ENCODE measurements around the gene SNAPIN. TPM values are rescaled to one million over a fixed set of nuclear protein-coding genes. Genes with fewer than 3 reads are reported as not detected.

SNAPIN gene
- total RNA-seq, 1 experiment from 2014 or later = 23.4 TPM

GRCh38 chr1:153687346-153688125 is 29.0 kb downstream of the SNAPIN start:
- ATAC-seq = no peak
- peaks cover 10% of the 10 kb centered on the region for H3K36me3 Mint-ChIP-seq
- H3K9me3 Mint-ChIP-seq = no peaks in the 10 kb centered on the region
- H3K27me3 Mint-ChIP-seq (ENCODE audit: low read depth) = no peaks in the 10 kb centered on the region
- ChIA-PET POLR2A (no interaction called here), CTCF (interaction anchor here (2.5 kb wide), 1 partner anchor 10 kb away, joined by 5 read pairs; no protein-coding TSS in a partner anchor)
- H3K4me3 Mint-ChIP-seq = no peak overlapping the region
- H3K27ac Mint-ChIP-seq = no peak overlapping the region
- peaks cover 3% of the 10 kb centered on the region for H3K4me1 Mint-ChIP-seq
- TF ChIP-seq PRDM15 (CRISPR knock-in tag; IDR thresholded peaks at IDR 0.05) (no peak), TEAD4 (CRISPR knock-in tag; IDR thresholded peaks at IDR 0.05) (no peak), RORB (CRISPR knock-in tag; IDR thresholded peaks at IDR 0.05) (no peak), ZBTB21 (CRISPR knock-in tag; IDR thresholded peaks at IDR 0.05; ENCODE audit: borderline replicate concordance) (no peak), USF2 (CRISPR knock-in tag; IDR thresholded peaks at IDR 0.05) (no peak), NFATC4 (CRISPR knock-in tag; IDR thresholded peaks at IDR 0.05) (no peak), MYBL2 (CRISPR knock-in tag; IDR thresholded peaks at IDR 0.05) (no peak), ESRRA (CRISPR knock-in tag; IDR thresholded peaks at IDR 0.05; ENCODE audit: borderline replicate concordance) (no peak), ZNF232 (CRISPR knock-in tag; IDR thresholded peaks at IDR 0.05) (no peak), IRF1 (CRISPR knock-in tag; IDR thresholded peaks at IDR 0.05) (no peak), ZNF263 (CRISPR knock-in tag; IDR thresholded peaks at IDR 0.05; ENCODE audit: low read depth) (no peak), JAZF1 (CRISPR knock-in tag; IDR thresholded peaks at IDR 0.05) (no peak), NFYB (CRISPR knock-in tag; conservative IDR thresholded peaks at IDR 0.05; ENCODE audit: low read depth) (no peak), MXD4 (CRISPR knock-in tag; IDR thresholded peaks at IDR 0.05; ENCODE audit: borderline replicate concordance) (no peak)
- TF ChIP-seq, protein P1, sequence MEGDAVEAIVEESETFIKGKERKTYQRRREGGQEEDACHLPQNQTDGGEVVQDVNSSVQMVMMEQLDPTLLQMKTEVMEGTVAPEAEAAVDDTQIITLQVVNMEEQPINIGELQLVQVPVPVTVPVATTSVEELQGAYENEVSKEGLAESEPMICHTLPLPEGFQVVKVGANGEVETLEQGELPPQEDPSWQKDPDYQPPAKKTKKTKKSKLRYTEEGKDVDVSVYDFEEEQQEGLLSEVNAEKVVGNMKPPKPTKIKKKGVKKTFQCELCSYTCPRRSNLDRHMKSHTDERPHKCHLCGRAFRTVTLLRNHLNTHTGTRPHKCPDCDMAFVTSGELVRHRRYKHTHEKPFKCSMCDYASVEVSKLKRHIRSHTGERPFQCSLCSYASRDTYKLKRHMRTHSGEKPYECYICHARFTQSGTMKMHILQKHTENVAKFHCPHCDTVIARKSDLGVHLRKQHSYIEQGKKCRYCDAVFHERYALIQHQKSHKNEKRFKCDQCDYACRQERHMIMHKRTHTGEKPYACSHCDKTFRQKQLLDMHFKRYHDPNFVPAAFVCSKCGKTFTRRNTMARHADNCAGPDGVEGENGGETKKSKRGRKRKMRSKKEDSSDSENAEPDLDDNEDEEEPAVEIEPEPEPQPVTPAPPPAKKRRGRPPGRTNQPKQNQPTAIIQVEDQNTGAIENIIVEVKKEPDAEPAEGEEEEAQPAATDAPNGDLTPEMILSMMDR (IDR thresholded peaks at IDR 0.05) = no peak
- TF ChIP-seq, protein P2, sequence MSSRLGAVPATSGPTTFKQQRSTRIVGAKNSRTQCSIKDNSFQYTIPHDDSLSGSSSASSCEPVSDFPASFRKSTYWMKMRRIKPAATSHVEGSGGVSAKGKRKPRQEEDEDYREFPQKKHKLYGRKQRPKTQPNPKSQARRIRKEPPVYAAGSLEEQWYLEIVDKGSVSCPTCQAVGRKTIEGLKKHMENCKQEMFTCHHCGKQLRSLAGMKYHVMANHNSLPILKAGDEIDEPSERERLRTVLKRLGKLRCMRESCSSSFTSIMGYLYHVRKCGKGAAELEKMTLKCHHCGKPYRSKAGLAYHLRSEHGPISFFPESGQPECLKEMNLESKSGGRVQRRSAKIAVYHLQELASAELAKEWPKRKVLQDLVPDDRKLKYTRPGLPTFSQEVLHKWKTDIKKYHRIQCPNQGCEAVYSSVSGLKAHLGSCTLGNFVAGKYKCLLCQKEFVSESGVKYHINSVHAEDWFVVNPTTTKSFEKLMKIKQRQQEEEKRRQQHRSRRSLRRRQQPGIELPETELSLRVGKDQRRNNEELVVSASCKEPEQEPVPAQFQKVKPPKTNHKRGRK (CRISPR knock-in tag; IDR thresholded peaks at IDR 0.05; ENCODE audit: borderline replicate concordance) = no peak
- TF ChIP-seq, protein P3, sequence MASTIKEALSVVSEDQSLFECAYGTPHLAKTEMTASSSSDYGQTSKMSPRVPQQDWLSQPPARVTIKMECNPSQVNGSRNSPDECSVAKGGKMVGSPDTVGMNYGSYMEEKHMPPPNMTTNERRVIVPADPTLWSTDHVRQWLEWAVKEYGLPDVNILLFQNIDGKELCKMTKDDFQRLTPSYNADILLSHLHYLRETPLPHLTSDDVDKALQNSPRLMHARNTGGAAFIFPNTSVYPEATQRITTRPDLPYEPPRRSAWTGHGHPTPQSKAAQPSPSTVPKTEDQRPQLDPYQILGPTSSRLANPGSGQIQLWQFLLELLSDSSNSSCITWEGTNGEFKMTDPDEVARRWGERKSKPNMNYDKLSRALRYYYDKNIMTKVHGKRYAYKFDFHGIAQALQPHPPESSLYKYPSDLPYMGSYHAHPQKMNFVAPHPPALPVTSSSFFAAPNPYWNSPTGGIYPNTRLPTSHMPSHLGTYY (CRISPR knock-in tag; IDR thresholded peaks at IDR 0.05) = no peak
- TF ChIP-seq, protein P4, sequence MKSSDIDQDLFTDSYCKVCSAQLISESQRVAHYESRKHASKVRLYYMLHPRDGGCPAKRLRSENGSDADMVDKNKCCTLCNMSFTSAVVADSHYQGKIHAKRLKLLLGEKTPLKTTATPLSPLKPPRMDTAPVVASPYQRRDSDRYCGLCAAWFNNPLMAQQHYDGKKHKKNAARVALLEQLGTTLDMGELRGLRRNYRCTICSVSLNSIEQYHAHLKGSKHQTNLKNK (CRISPR knock-in tag; IDR thresholded peaks at IDR 0.05) = no peak
- no peak for DNase-seq (ENCODE audit: low spot score)

Measured in WTC11 (cell line).